Measurements from ENCODE around the gene DAGLA.

DAGLA gene

GRCh38 chr11:61698173-61698948 lies 18.2 kb downstream of the DAGLA start:
- Histone ChIP-seq H3F3A (ENCODE audit: insufficient read depth) (no peaks in the 10 kb centered on the region), H3K9me2 (replicated peaks; ENCODE audit: insufficient read depth, low read length) (no peaks in the 10 kb centered on the region), H3K4me3 (ENCODE audit: insufficient read depth, low read length, poor library complexity, severe bottlenecking) (no peak overlapping the region), H3K9me3 (ENCODE audit: insufficient read depth, low read length) (no peaks in the 10 kb centered on the region), H3K36me3 (ENCODE audit: low read length) (no peaks in the 10 kb centered on the region), H3K9ac (ENCODE audit: low read length) (no peak overlapping the region), H2AFZ (ENCODE audit: low read depth, low read length, severe bottlenecking) (no peak overlapping the region), H3K27me3 (ENCODE audit: low read length) (no peaks in the 10 kb centered on the region), H3K4me2 (ENCODE audit: low read depth, low read length, poor library complexity, severe bottlenecking) (no peak overlapping the region), H4K20me1 (ENCODE audit: low read depth, low read length) (no peaks in the 10 kb centered on the region), H3K27ac (ENCODE audit: low read depth, low read length) (no peak overlapping the region), H3K79me2 (ENCODE audit: insufficient read depth, low read length) (no peaks in the 10 kb centered on the region)
- TF ChIP-seq CTCF (IDR thresholded peaks at IDR 0.05; ENCODE audit: insufficient read depth, low read length, poor library complexity, severe bottlenecking): no peak

GRCh38 chr11:61699737-61700160 lies 19.6 kb downstream of the DAGLA start:
- Histone ChIP-seq H3K9me3 (ENCODE audit: insufficient read depth, low read length) (no peaks in the 10 kb centered on the region), H3F3A (ENCODE audit: insufficient read depth) (no peaks in the 10 kb centered on the region), H3K4me2 (ENCODE audit: low read depth, low read length, poor library complexity, severe bottlenecking) (no peak overlapping the region)

GRCh38 chr11:61700212-61700611 lies 20.0 kb downstream of the DAGLA start:
- Histone ChIP-seq H4K20me1 (ENCODE audit: low read depth, low read length) (no peaks in the 10 kb centered on the region), H3K79me2 (ENCODE audit: insufficient read depth, low read length) (no peaks in the 10 kb centered on the region), H3K9me2 (replicated peaks; ENCODE audit: insufficient read depth, low read length) (no peaks in the 10 kb centered on the region), H3K4me2 (ENCODE audit: low read depth, low read length, poor library complexity, severe bottlenecking) (no peak overlapping the region), H3K4me3 (ENCODE audit: insufficient read depth, low read length, poor library complexity, severe bottlenecking) (no peak overlapping the region), H3K9ac (ENCODE audit: low read length) (no peak overlapping the region), H3K27me3 (ENCODE audit: low read length) (no peaks in the 10 kb centered on the region), H3F3A (ENCODE audit: insufficient read depth) (no peaks in the 10 kb centered on the region), H2AFZ (ENCODE audit: low read depth, low read length, severe bottlenecking) (no peak overlapping the region), H3K36me3 (ENCODE audit: low read length) (no peaks in the 10 kb centered on the region), H3K9me3 (ENCODE audit: insufficient read depth, low read length) (no peaks in the 10 kb centered on the region), H3K27ac (ENCODE audit: low read depth, low read length) (no peak overlapping the region)
- TF ChIP-seq CTCF (IDR thresholded peaks at IDR 0.05; ENCODE audit: insufficient read depth, low read length, poor library complexity, severe bottlenecking) (no peak), EZH2phosphoT487 (conservative IDR thresholded peaks at IDR 0.05; ENCODE audit: low read length) (no peak)

More at GRCh38 chr11:61699737-61700160, 19.6 kb downstream of the DAGLA start:
- H3K4me3 ChIP-seq (ENCODE audit: insufficient read depth, low read length, poor library complexity, severe bottlenecking): no peak overlapping the region
- TF ChIP-seq CTCF (IDR thresholded peaks at IDR 0.05; ENCODE audit: insufficient read depth, low read length, poor library complexity, severe bottlenecking): no peak
- no peak for TF ChIP-seq EZH2phosphoT487 (conservative IDR thresholded peaks at IDR 0.05; ENCODE audit: low read length)
- H3K79me2 ChIP-seq (ENCODE audit: insufficient read depth, low read length): no peaks in the 10 kb centered on the region
- no peak overlapping the region for H2AFZ ChIP-seq (ENCODE audit: low read depth, low read length, severe bottlenecking)
- H3K9me2 ChIP-seq (replicated peaks; ENCODE audit: insufficient read depth, low read length): no peaks in the 10 kb centered on the region
- H4K20me1 ChIP-seq (ENCODE audit: low read depth, low read length): no peaks in the 10 kb centered on the region
- H3K27me3 ChIP-seq (ENCODE audit: low read length): no peaks in the 10 kb centered on the region
- H3K9ac ChIP-seq (ENCODE audit: low read length): no peak overlapping the region
- H3K27ac ChIP-seq (ENCODE audit: low read depth, low read length): no peak overlapping the region
- H3K36me3 ChIP-seq (ENCODE audit: low read length): no peaks in the 10 kb centered on the region

Measured in SU-DHL-6 (cell line).